ENCODE data around the gene CCDC85C.
"Not testable (repeated sequence)": the region's sequence is repeated elsewhere in the genome, so short reads cannot be mapped to it uniquely, and the experiment has no call there.

CCDC85C gene

DNA sequence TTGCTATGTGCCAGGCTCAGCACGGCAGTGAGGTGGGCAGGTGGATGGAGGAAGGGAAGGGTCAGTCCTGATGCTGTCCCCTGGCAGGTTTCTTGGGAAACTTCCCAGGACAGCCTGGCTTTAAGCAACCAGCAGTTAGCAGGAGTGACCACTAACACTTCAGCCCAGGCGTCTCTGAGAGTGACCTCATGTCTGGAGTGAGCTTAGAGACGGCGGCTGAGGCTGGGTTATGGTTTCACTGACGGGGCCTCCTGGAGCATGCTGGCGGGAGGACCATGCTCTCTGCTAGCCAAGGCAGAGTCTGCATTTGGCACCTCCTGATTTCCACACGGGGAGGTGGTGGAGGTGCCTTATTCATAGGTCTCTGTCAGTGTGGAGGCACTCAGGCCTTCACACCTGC is 43.4 kb upstream of the CCDC85C start:
- H3K4me3 ChIP-seq (ENCODE audit: low read depth, low read length) = no peak overlapping the region
- DNase-seq (ENCODE audit: low read depth) = no peak
- TF ChIP-seq, protein P1, sequence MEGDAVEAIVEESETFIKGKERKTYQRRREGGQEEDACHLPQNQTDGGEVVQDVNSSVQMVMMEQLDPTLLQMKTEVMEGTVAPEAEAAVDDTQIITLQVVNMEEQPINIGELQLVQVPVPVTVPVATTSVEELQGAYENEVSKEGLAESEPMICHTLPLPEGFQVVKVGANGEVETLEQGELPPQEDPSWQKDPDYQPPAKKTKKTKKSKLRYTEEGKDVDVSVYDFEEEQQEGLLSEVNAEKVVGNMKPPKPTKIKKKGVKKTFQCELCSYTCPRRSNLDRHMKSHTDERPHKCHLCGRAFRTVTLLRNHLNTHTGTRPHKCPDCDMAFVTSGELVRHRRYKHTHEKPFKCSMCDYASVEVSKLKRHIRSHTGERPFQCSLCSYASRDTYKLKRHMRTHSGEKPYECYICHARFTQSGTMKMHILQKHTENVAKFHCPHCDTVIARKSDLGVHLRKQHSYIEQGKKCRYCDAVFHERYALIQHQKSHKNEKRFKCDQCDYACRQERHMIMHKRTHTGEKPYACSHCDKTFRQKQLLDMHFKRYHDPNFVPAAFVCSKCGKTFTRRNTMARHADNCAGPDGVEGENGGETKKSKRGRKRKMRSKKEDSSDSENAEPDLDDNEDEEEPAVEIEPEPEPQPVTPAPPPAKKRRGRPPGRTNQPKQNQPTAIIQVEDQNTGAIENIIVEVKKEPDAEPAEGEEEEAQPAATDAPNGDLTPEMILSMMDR (IDR thresholded peaks at IDR 0.05; ENCODE audit: insufficient read depth, low read depth, low read length, missing control alignments) = no peak

DNA sequence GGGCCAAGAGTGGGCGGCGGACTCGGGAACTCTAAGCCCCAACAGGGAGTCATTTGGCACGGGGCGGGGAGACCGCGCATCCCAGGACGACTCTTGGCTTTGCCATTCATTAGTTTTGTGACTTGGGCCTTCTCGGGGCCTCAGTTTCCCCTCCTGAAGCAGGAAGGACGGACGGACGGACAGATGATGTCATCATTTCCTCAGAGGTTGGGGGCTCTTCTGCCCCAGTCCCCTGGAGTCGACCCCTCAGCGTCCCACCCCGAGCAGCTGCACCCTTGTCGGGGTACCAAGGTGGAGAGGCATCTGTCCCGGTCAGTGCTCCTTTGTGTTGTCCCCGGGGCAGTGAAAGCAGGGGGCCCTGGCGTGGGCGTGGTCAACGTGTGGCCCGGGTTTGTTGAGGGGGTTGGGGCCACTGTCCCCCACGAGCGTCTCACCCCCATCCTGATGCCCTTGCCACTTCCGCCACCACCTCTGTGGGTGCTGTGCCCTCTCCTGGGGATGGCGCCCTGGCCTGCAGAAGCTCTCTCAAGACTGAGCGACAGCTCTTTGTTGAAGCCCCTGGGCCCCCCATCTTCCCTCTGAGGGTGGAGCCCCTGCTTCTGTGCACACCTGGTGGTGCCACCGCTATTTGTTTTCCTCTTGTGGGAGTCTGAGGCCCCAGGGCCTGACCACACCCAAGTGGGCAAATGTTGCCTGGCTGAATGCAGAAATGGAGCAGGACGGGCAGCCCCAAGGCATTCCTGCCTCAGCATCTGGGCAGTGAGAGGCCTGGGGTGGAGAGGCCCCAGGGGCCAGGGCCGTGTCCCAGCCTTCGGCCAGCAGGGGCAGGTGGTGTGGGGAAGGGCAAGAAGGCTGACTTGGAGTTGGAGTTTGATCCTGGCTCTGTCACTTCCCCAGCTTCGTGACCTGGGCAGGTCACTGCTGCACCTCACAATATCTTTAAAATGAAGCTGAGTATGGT is 41.8 kb upstream of the CCDC85C start:
- no peak for DNase-seq (ENCODE audit: low read depth)
- no peak overlapping the region for H3K4me3 ChIP-seq (ENCODE audit: low read depth, low read length)

DNA sequence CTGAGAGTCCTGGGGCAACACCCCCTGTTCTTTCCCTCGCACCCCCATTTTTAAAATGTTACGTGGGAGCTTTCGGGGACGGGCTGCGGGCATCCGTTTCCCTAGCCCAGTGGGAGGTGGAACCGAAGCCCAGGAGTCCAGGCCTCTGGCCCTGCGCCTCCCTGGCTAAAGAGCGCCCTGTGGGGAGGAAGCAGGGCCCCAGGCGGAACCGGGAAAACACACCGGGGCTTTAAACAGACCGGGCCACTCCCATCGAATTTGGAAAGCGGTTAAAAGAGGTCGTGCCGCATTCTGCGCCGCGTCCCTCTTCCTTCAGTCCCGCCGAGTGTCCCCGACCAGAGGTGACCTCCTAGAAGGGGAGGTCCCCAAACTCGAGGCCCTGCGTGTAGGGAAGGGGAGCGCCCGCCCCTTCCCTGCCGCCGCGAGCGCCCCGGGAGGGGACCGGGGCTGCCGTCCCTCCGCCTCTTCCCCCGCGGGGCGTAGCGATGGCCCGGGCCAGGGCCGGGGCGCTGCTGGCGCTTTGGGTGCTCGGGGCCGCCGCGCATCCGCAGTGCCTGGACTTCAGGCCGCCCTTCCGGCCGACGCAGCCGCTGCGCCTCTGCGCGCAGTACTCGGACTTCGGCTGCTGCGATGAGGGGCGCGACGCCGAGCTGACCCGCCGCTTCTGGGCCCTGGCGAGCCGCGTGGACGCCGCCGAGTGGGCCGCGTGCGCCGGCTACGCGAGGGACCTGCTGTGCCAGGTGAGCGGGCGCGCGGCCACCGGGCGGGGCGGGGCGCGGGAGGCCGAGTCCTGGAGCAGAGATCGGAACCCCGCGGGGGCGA is 40.9 kb upstream of the CCDC85C start, which contains the start of gene HHIPL1:
Gene HHIPL1 (plus strand): TSS at position 407 of the 822 bp plus-strand sequence. CDS start 79 bp downstream, at position 486.
- TF ChIP-seq, protein P1 (IDR thresholded peaks at IDR 0.05; ENCODE audit: insufficient read depth, low read depth, low read length, missing control alignments) = no peak

More for the DNA sequence above, 41.8 kb upstream of the CCDC85C start:
- TF ChIP-seq, protein P1 (IDR thresholded peaks at IDR 0.05; ENCODE audit: insufficient read depth, low read depth, low read length, missing control alignments) = no peak

DNA sequence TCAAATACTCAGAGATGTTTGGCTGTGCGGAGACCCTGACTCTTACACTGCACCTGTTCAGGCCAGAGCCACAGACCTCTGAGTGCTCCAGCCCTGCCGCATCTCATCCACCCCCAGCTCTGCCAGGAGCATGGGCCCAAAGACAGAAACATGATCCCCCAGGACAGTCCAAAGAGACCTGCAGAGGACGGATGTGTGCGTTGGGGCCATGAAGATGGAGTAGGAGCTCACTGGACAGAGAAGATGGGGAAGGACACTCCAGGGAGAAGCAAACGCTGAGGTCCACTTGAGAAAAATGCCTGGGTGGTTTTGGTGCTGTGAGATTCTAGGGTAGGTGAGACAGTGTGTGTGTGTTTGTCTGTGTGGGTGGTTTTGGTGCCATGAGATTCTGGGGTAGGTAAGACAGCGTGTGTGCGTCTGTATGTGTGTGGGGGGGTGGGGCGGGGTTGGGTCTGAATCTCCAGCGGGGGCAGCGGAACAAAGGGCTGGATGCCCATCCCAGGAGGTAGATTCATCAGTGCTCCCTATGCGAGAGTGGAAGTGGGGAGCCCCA is 40.1 kb upstream of the CCDC85C start:
- DNase-seq (ENCODE audit: low read depth) = no peak
- TF ChIP-seq, protein P1 (IDR thresholded peaks at IDR 0.05; ENCODE audit: insufficient read depth, low read depth, low read length, missing control alignments) = no peak
- H3K4me3 ChIP-seq (ENCODE audit: low read depth, low read length) = no peak overlapping the region

More for the DNA sequence above, 40.9 kb upstream of the CCDC85C start, which contains the start of gene HHIPL1:
- no peak for DNase-seq (ENCODE audit: low read depth)
- no peak within 1 kb of the TSS for H3K4me3 ChIP-seq (ENCODE audit: low read depth, low read length)

DNA sequence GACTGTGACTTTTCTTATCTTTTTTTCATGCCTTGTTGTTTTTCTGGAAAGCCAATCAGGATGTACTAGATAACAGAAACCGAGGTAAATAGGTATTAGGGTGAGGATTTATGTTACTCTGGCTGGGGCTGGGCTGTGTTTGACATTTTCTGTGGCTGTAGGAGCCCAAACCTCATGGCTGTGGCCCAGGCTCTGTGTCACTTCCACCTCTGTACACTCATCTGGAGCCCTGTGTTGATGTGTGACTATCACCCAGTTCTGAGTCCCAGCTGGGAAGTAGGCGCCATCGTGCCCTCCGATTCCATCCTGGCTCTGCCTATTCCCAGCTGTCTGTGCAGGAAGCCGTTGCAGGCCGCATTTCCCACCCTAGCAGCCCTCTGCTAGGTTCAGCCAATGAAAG is 39.3 kb upstream of the CCDC85C start:
- no peak for DNase-seq (ENCODE audit: low read depth)
- TF ChIP-seq, protein P1 (IDR thresholded peaks at IDR 0.05; ENCODE audit: insufficient read depth, low read depth, low read length, missing control alignments) = no peak

DNA sequence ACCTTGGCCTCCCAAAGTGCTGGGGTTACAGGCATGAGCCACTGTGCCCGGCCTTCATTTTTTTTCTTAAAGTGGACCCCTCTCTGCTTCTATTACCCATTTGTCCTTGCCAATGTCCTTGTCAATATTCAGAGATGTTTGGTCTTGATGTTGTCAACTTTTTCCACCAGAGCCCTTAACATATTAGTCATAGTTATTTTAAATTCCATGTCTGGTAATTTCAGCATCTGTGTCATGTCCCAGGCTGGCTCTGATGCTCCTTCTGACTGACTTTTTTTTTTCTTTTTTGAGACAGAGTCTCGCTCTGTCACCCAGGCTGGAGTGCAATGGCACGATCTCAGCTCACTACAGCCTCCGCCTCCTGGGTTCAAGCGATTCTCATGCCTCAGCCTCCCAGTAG is 38.8 kb upstream of the CCDC85C start:
- not testable (repeated sequence) for H3K4me3 ChIP-seq (ENCODE audit: low read depth, low read length); DNase-seq (ENCODE audit: low read depth)

More for the DNA sequence above, 39.3 kb upstream of the CCDC85C start:
- no peak overlapping the region for H3K4me3 ChIP-seq (ENCODE audit: low read depth, low read length)

DNA sequence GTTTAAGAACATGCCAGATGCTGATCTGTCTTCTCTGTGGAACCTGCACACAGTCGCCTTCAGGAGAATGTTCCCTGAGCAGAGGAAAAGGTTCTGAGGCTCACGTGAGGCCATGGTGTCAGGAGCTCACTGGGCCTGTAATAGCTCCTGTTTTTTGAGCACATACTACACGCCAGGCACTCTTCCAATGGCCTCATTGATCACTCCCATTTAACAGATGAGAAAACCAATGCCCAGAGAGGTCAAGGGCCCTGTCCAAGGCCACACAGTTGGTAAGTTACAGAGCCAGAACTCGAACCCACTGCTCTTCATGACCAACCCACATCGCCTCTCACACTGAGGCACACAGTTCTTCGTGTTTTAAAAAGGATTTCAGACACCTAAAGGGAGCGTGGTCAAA is 33.6 kb upstream of the CCDC85C start:
- TF ChIP-seq, protein P1 (IDR thresholded peaks at IDR 0.05; ENCODE audit: insufficient read depth, low read depth, low read length, missing control alignments) = no peak
- H3K4me3 ChIP-seq (ENCODE audit: low read depth, low read length) = no peak overlapping the region
- DNase-seq (ENCODE audit: low read depth) = no peak

Data from GM12865 (cell line).